GM21526 (cell line): ENCODE data around the gene PPM1N.

Source experiments
- ATAC-seq: cut with Tn5 transposase; IDR thresholded peaks from one replicate; pipeline ENCODE4 v1.9.1; 2021; ENCODE audit warnings: moderate library complexity; ENCODE audit not compliant: unreplicated experiment, low FRiP score

PPM1N gene

DNA sequence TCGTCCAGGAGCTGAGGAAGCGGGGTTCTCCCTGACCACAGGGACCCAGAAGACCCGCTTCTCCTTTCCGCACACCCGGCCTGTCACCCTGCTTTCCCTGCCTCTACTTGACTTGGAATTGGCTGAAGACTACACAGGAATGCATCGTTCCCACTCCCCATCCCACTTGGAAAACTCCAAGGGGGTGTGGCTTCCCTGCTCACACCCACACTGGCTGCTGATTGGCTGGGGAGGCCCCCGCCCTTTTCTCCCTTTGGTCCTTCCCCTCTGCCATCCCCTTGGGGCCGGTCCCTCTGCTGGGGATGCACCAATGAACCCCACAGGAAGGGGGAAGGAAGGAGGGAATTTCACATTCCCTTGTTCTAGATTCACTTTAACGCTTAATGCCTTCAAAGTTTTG, 27.9 kb downstream of the PPM1N start:
- no peak for ATAC-seq

DNA sequence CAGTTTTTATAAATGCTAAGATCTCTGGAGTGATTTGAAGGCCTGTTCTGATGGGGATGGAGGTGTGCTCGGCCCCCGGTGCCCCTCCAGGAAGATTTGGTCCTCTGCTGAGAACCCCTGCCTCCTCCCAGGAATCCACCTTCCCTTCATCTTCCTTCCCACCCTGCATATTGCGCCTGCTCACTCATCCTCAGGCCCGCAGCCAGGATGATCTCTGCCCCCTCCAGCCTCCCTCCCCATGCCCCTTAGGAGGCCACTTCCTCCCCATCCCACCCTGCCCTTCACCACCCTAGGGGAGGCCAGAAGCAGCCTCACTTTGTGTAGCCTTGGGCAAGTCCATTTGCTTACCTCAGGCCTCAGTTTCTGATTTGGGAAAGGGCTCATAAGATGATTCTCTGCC, 28.7 kb downstream of the PPM1N start:
- ATAC-seq = no peak

DNA sequence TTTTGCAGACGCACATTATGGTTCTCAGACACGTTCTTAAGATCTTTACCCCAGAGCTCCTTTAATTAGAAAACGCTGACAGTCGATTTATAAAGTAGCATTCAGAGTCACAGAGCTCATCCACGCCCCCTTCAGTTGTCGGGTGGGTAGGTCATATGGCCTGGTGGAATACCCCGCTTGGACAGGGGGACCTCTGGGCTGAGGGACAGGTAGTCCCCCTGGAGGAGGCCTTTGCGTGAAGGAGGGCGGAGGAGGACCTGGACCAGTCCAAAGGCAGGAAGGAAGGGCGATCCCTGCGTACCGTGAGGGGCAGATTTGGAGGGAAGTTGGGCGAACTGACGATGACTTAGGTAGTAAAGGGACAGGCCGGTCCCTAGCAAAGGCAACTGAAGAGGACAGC, 29.5 kb downstream of the PPM1N start:
- no peak for ATAC-seq

DNA sequence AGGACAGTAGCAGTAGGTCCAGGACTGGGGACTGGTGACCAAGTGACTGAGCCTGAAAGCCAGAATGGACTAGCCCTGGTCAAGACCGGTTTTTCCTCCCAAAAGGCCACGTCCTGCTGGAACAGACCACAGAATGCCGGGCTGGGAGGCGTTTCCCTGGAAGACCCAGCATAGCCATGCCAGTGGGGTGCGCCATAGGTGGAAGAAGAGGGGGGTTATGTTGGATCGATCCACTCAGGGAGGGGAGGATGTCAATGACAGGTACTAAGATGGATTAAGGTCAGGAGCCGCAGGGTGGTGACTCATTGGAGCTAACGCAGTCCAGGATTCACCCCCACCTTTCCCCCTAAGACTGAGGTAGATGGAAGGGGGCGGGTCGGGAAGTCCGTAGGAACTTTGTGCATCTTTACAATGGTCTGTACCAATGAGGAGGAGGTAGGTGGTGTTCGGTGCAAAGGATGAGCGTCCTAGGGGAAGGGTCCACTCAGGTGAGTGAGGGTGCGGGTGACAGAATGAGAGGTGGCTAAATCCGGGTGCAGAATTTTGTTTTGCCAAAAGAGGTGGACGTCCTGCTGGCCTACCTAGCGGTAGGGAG, 30.0 kb downstream of the PPM1N start:
- no peak for ATAC-seq

DNA sequence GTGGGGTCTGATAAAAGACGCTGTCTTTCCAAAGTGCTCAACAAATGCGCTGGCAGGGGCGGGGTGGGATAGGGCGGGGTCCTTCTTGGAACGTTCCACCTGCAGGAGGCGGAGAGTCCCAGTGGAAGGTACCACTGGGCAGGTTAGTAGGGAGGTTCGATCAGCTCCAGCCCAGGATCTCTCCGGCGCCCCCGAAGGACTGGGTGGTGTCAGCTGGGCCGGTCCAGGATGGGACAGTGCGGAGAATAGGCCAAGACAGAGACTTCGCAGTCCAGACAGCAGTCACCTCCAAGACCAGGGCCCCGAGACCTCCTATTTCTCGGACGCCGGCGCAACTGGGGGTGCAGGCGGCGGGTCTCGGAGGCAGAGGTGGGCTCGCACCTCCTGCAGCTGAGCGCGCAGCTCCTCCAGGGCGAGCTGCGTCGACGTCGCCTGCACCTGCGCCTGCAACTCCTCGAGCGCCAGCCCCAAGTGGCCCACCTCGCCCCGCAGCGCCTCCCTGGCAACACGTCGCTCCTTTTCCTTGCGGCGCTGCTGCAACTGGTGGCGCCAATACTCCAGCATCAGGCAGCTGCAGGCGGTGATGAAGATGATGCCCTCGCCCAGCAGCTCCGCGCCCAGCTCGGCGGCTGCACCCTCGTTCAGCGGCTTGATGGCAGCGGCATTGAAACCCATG, 30.6 kb downstream of the PPM1N start:
- no peak for ATAC-seq

DNA sequence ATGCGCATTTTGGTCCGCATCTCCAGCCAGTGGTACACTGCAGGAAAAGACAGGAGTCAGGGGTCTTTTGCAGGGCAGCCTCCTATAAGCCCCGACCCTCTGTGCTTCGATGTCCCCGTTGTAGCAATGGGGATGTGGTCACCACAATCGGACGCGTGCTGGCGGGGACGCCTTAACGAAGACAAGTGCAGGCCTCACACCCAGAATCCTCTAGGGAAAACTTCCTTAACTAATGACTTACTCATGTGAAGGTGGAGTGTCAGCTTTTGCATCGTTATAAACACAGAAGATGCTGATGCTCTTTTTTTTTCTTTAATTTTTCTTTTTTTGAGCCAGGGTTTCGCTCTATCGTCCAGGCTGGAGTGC, 31.2 kb downstream of the PPM1N start:
- no peak for ATAC-seq

DNA sequence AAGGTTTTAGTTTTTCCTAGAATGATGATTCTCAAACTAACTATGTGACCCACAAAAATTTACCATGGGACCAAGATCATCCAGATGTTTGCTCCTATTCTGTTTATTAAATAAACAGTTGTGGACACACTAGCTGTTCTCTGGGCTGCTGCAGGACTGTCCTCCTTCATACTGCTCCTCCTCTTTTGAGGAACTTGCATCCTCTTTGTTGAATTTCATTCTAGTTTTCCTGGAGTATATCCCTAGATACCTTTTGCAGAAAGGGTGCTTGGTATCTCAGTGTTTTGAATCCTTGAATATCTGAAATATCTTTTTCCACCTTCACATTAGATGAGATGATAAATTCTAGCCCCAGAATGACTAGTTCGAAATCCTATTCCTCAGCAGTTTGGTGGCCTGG, 33.1 kb downstream of the PPM1N start:
- no peak for ATAC-seq

DNA sequence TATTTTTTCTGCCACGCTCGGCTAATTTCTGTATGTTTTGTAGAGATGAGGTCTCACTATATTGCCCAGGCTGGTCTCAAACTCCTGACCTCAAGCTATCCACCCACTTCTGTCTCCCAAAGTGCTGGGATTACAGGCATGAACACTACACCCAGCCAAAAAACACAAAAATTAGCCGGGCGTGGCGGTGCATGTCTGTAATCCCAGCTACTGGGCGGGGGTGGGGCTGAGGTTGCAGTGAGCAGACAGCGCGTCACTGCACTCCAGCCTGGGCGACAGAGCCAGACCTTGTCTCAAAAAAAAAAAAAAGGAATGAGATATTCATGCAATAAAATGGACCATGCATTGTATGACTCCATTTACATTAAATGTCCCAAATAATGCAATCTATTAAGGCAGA, 41.2 kb downstream of the PPM1N start:
- ATAC-seq = no peak

DNA sequence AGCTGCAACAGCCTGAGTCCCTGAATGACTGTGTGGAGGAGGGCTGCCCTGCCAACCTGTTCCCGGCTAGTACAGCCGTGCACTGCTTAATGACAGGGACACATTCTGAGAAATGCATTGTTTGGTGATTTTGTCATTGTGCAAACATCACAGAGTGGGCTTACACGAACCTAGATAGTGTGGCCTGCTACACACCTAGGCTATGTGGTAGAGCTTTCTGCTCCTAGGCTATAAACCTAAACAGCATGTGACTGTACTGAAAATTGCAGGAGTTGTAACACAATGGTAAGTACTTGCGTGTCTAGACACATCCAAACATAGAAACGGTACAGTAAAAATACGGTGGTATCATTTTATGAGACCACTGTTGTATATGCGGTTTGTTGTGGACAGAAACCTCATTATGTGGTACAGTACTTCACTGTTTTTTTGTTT, 44.0 kb downstream of the PPM1N start:
- ATAC-seq = no peak

DNA sequence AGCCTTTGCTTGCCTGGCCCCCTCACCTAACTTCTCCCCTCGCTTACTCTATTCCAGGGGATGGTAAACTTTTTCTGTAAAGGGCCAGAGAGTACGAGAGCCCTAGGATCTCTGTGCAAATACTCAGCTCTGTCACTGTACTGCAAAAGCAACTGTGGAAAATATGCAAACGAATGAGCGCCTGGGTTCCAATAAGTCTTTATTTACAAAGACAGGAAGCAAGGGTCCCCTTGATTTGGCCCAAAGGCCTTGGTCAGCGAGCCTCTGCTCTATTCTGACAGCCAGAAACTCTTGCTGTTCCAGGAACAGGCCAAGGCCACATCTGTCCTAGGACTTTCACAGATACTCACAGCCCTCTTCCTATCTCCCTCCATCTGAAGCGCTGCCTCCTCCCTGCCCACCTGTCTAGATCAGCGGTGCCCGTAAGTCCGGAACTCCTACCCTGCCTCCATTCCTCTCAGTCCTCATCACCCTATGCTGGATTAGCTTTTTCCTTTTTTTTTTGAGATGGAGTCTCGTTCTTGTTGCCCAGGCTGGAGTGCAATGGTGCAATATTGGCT, 49.0 kb downstream of the PPM1N start:
- no peak for ATAC-seq

DNA sequence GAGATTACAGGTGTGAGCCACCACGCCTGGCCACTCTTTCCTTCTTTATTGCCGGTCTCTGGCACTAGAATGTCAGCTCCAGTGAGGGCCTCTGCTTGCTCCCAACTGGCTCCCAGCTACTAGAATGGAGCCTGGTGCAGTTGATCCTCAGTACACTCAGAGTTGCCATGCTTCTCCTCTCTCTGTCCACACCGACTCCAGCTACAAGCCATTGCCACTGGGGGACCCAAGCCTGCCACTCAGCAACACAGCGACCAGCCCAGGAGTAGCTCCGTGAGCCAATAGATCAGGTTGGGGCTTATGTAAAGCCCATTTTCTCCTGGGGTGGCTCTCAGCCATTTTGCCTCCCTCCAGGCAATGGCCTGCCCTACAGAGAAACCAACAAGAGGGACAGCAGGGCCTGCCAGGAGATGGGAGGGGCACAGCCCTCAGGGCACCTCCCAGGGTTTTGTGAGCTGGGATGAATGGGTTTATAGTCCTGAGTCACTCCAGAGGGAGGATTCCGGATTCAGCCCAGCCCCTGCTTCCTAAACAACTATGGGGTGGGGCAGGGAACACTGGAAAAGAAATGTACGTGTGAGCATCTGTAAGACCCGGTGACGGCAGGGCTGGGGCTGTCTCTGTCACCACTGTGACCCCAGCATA, 49.8 kb downstream of the PPM1N start:
- ATAC-seq = no peak
